HEK293 (cell line): Measurements from ENCODE around the gene TRIM2.
A peak's percentile ranks its signal among the peaks of the same experiment; 100 is the strongest.

Experiments used
- EGR2 ChIP-seq: fragments of 450-650 bp; formaldehyde crosslinking; IDR thresholded peaks from 2 replicates; pipeline ENCODE4 v1.5.1; 2016; ENCODE audit warnings: low read depth, missing biosample characterization, missing genetic modification characterization
- FEZF1 ChIP-seq: fragments of 450-650 bp; formaldehyde crosslinking; IDR thresholded peaks from 2 replicates; pipeline ENCODE4 v1.5.1; 2016; ENCODE audit warnings: missing biosample characterization, missing genetic modification characterization
- GLIS1 ChIP-seq: fragments of 450-650 bp; formaldehyde crosslinking; IDR thresholded peaks from 2 replicates; pipeline ENCODE4 v1.5.1; 2016; ENCODE audit warnings: missing biosample characterization, missing genetic modification characterization
- IKZF3 ChIP-seq: fragments of 450-650 bp; IDR thresholded peaks from 2 replicates; pipeline ENCODE4 v1.5.0; 2018; ENCODE audit warnings: missing biosample characterization, mild to moderate bottlenecking, missing genetic modification characterization, moderate library complexity
- KLF1 ChIP-seq: fragments of 450-650 bp; formaldehyde crosslinking; IDR thresholded peaks from 2 replicates; pipeline ENCODE4 v1.5.1; 2016; ENCODE audit warnings: missing biosample characterization, missing genetic modification characterization
- KLF7 ChIP-seq: fragments of 450-650 bp; formaldehyde crosslinking; IDR thresholded peaks from 2 replicates; pipeline ENCODE4 v1.5.1; 2016; ENCODE audit warnings: missing biosample characterization, missing genetic modification characterization, borderline replicate concordance
- SCRT2 ChIP-seq: fragments of 450-650 bp; formaldehyde crosslinking; IDR thresholded peaks from 2 replicates; pipeline ENCODE4 v1.5.1; 2016; ENCODE audit warnings: missing biosample characterization, missing genetic modification characterization
- SP3 ChIP-seq: fragments of 450-650 bp; formaldehyde crosslinking; IDR thresholded peaks from 2 replicates; pipeline ENCODE4 v1.5.1; 2016; ENCODE audit warnings: missing biosample characterization, missing genetic modification characterization
- ZBTB17 ChIP-seq: fragments of 450-650 bp; formaldehyde crosslinking; IDR thresholded peaks from 2 replicates; pipeline ENCODE4 v1.5.1; 2016; ENCODE audit warnings: missing biosample characterization, missing genetic modification characterization
- ZBTB8A ChIP-seq: fragments of 450-650 bp; formaldehyde crosslinking; IDR thresholded peaks from 2 replicates; pipeline ENCODE4 v1.5.1; 2016; ENCODE audit warnings: missing biosample characterization, missing genetic modification characterization
- ZFHX2 ChIP-seq: fragments of 450-650 bp; formaldehyde crosslinking; conservative IDR thresholded peaks from 2 replicates; pipeline ENCODE4 v1.5.1; 2016; ENCODE audit warnings: missing biosample characterization, missing genetic modification characterization
- ZFP69B ChIP-seq: fragments of 450-650 bp; formaldehyde crosslinking; IDR thresholded peaks from 2 replicates; pipeline ENCODE4 v1.5.1; 2016; ENCODE audit warnings: missing biosample characterization, missing genetic modification characterization
- ZNF155 ChIP-seq: fragments of 450-650 bp; formaldehyde crosslinking; IDR thresholded peaks from 2 replicates; pipeline ENCODE4 v1.5.1; 2016; ENCODE audit warnings: missing biosample characterization, missing genetic modification characterization
- ZNF211 ChIP-seq: fragments of 450-650 bp; formaldehyde crosslinking; IDR thresholded peaks from 2 replicates; pipeline ENCODE4 v1.5.1; 2016; ENCODE audit warnings: low read depth, missing biosample characterization, missing genetic modification characterization
- ZNF366 ChIP-seq: fragments of 450-650 bp; formaldehyde crosslinking; conservative IDR thresholded peaks from 2 replicates; pipeline ENCODE4 v1.5.1; 2016; ENCODE audit warnings: missing biosample characterization, missing genetic modification characterization
- ZNF416 ChIP-seq: fragments of 450-650 bp; formaldehyde crosslinking; IDR thresholded peaks from 2 replicates; pipeline ENCODE4 v1.5.1; 2016; ENCODE audit warnings: missing biosample characterization, missing genetic modification characterization
- ZNF558 ChIP-seq: fragments of 450-650 bp; formaldehyde crosslinking; IDR thresholded peaks from 2 replicates; pipeline ENCODE4 v1.5.1; 2016; ENCODE audit warnings: missing biosample characterization, missing genetic modification characterization
- ZNF707 ChIP-seq: fragments of 450-650 bp; formaldehyde crosslinking; IDR thresholded peaks from 2 replicates; pipeline ENCODE4 v1.5.1; 2016; ENCODE audit warnings: missing biosample characterization, missing genetic modification characterization
- ZNF76 ChIP-seq: fragments of 450-650 bp; formaldehyde crosslinking; IDR thresholded peaks from 2 replicates; pipeline ENCODE4; 2016; ENCODE audit warnings: low read depth, missing biosample characterization, missing genetic modification characterization, borderline replicate concordance
- TF ChIP-seq, protein P1 (sequence below): fragments of 450-650 bp; formaldehyde crosslinking; IDR thresholded peaks from 2 replicates; pipeline ENCODE4 v1.5.1; 2016; ENCODE audit warnings: missing biosample characterization, missing genetic modification characterization
- TF ChIP-seq, protein P2 (sequence below): fragments of 450-650 bp; formaldehyde crosslinking; IDR thresholded peaks from 2 replicates; pipeline ENCODE4 v1.5.1; 2016; ENCODE audit warnings: missing biosample characterization, missing genetic modification characterization
- TF ChIP-seq, protein P3 (sequence below): fragments of 450-650 bp; formaldehyde crosslinking; IDR thresholded peaks from 2 replicates; pipeline ENCODE4 v1.5.1; 2016; ENCODE audit warnings: missing biosample characterization, missing genetic modification characterization, borderline replicate concordance
- TF ChIP-seq, protein P4 (sequence below): fragments of 450-650 bp; formaldehyde crosslinking; IDR thresholded peaks from 2 replicates; pipeline ENCODE4 v1.5.1; 2016; ENCODE audit warnings: missing biosample characterization, missing genetic modification characterization
- TF ChIP-seq, protein P5 (sequence below): fragments of 450-650 bp; formaldehyde crosslinking; IDR thresholded peaks from 2 replicates; pipeline ENCODE4 v1.5.1; 2016; ENCODE audit warnings: missing biosample characterization, missing genetic modification characterization
- TF ChIP-seq, protein P6 (sequence below): fragments of 450-650 bp; formaldehyde crosslinking; IDR thresholded peaks from 2 replicates; pipeline ENCODE4 v1.5.1; 2017; ENCODE audit warnings: missing biosample characterization, missing genetic modification characterization
- TF ChIP-seq, protein P7 (sequence below): fragments of 450-650 bp; formaldehyde crosslinking; IDR thresholded peaks from 2 replicates; pipeline ENCODE4 v1.5.1; 2016; ENCODE audit warnings: missing biosample characterization, missing genetic modification characterization

The TRIM2 gene

DNA sequence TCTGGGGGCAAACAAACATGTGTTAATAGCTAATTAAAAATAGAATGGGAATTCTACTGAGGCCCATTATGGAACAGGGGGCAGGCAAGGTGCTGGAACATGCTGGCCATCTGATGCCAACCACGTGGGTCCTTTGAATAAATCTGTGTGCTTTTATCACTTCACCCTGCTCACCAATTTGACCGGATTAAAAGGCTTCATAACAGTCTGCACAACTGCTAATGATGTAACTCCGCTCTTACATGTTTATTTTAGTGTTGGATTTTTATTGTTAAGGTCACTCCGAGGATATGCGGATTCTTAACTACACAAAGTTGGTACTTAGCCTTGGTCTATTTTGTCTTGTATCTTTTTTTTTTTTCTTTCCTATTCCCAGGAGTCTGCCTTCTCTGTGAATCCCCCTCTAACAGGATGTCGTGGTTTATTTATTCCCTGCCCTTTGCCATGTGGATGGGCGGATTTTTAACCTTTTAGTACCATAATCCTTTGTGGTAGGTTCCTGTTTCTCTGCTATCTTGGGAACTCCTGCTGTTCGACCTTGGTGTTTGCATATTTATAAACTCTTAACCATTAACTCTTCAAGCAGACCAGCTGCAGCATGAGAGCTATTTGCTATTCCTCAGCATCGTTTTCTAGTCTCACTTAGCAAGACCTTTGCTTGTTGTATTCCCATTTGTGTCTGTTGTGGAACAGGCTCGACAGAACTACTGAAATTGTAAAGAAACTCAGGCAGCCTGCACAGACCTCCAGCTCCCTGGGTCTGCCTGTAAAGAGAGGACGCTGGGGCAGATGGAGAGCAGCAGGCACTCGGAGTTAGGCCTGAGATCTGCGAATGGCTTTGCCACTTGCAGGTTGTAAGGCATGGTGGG is 38.0 kb downstream of the TRIM2 start (continued):
- TF ChIP-seq ZNF76 (tag by site-specific recombination): peak; percentile 24; the same call in 1 of the 2 replicates
- TF ChIP-seq ZNF707 (tag by site-specific recombination): no peak
- no peak for TF ChIP-seq ZNF416 (tag by site-specific recombination)
- TF ChIP-seq, protein P1, sequence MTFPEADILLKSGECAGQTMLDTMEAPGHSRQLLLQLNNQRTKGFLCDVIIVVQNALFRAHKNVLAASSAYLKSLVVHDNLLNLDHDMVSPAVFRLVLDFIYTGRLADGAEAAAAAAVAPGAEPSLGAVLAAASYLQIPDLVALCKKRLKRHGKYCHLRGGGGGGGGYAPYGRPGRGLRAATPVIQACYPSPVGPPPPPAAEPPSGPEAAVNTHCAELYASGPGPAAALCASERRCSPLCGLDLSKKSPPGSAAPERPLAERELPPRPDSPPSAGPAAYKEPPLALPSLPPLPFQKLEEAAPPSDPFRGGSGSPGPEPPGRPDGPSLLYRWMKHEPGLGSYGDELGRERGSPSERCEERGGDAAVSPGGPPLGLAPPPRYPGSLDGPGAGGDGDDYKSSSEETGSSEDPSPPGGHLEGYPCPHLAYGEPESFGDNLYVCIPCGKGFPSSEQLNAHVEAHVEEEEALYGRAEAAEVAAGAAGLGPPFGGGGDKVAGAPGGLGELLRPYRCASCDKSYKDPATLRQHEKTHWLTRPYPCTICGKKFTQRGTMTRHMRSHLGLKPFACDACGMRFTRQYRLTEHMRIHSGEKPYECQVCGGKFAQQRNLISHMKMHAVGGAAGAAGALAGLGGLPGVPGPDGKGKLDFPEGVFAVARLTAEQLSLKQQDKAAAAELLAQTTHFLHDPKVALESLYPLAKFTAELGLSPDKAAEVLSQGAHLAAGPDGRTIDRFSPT (tag by site-specific recombination): no peak
- TF ChIP-seq ZNF155: no peak
- TF ChIP-seq SP3 (tag by site-specific recombination): 0 out of 2 replicates have a peak, but pooled peaks have one; percentile 11
- no peak for TF ChIP-seq EGR2
- TF ChIP-seq KLF7: peak; percentile 39; the same call in 1 of the 2 replicates
- TF ChIP-seq ZNF211: peak; percentile 45; the same call in 1 of the 2 replicates
- TF ChIP-seq, protein P2, sequence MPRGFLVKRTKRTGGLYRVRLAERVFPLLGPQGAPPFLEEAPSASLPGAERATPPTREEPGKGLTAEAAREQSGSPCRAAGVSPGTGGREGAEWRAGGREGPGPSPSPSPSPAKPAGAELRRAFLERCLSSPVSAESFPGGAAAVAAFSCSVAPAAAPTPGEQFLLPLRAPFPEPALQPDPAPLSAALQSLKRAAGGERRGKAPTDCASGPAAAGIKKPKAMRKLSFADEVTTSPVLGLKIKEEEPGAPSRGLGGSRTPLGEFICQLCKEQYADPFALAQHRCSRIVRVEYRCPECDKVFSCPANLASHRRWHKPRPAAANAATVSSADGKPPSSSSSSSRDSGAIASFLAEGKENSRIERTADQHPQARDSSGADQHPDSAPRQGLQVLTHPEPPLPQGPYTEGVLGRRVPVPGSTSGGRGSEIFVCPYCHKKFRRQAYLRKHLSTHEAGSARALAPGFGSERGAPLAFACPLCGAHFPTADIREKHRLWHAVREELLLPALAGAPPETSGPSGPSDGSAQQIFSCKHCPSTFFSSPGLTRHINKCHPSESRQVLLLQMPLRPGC (tag by site-specific recombination): no peak
- TF ChIP-seq, protein P3, sequence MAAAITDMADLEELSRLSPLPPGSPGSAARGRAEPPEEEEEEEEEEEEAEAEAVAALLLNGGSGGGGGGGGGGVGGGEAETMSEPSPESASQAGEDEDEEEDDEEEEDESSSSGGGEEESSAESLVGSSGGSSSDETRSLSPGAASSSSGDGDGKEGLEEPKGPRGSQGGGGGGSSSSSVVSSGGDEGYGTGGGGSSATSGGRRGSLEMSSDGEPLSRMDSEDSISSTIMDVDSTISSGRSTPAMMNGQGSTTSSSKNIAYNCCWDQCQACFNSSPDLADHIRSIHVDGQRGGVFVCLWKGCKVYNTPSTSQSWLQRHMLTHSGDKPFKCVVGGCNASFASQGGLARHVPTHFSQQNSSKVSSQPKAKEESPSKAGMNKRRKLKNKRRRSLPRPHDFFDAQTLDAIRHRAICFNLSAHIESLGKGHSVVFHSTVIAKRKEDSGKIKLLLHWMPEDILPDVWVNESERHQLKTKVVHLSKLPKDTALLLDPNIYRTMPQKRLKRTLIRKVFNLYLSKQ (tag by site-specific recombination): no peak
- 0 out of 2 replicates have a peak, but pooled peaks have one; percentile 53 for TF ChIP-seq ZNF558 (tag by site-specific recombination)
- TF ChIP-seq, protein P4, sequence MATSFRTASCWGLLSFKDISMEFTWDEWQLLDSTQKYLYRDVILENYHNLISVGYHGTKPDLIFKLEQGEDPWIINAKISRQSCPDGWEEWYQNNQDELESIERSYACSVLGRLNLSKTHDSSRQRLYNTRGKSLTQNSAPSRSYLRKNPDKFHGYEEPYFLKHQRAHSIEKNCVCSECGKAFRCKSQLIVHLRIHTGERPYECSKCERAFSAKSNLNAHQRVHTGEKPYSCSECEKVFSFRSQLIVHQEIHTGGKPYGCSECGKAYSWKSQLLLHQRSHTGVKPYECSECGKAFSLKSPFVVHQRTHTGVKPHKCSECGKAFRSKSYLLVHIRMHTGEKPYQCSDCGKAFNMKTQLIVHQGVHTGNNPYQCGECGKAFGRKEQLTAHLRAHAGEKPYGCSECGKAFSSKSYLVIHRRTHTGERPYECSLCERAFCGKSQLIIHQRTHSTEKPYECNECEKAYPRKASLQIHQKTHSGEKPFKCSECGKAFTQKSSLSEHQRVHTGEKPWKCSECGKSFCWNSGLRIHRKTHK (tag by site-specific recombination): no peak
- peak; percentile 80 for TF ChIP-seq FEZF1 (tag by site-specific recombination)
- peak; percentile 28; the same call in 1 of the 2 replicates for TF ChIP-seq ZBTB17 (tag by site-specific recombination)
- no peak for TF ChIP-seq GLIS1 (tag by site-specific recombination)
- TF ChIP-seq, protein P5, sequence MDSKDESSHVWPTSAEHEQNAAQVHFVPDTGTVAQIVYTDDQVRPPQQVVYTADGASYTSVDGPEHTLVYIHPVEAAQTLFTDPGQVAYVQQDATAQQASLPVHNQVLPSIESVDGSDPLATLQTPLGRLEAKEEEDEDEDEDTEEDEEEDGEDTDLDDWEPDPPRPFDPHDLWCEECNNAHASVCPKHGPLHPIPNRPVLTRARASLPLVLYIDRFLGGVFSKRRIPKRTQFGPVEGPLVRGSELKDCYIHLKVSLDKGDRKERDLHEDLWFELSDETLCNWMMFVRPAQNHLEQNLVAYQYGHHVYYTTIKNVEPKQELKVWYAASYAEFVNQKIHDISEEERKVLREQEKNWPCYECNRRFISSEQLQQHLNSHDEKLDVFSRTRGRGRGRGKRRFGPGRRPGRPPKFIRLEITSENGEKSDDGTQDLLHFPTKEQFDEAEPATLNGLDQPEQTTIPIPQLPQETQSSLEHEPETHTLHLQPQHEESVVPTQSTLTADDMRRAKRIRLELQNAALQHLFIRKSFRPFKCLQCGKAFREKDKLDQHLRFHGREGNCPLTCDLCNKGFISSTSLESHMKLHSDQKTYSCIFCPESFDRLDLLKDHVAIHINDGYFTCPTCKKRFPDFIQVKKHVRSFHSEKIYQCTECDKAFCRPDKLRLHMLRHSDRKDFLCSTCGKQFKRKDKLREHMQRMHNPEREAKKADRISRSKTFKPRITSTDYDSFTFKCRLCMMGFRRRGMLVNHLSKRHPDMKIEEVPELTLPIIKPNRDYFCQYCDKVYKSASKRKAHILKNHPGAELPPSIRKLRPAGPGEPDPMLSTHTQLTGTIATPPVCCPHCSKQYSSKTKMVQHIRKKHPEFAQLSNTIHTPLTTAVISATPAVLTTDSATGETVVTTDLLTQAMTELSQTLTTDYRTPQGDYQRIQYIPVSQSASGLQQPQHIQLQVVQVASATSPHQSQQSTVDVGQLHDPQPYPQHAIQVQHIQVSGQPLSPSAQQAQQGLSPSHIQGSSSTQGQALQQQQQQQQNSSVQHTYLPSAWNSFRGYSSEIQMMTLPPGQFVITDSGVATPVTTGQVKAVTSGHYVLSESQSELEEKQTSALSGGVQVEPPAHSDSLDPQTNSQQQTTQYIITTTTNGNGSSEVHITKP (tag by site-specific recombination): peak; percentile 80
- no peak for TF ChIP-seq ZFHX2 (tag by site-specific recombination)
- no peak for TF ChIP-seq IKZF3
- TF ChIP-seq ZFP69B (tag by site-specific recombination): no peak
- peak; percentile 36 for TF ChIP-seq ZBTB8A (tag by site-specific recombination)
- no peak for TF ChIP-seq KLF1 (tag by site-specific recombination)
- TF ChIP-seq, protein P6, sequence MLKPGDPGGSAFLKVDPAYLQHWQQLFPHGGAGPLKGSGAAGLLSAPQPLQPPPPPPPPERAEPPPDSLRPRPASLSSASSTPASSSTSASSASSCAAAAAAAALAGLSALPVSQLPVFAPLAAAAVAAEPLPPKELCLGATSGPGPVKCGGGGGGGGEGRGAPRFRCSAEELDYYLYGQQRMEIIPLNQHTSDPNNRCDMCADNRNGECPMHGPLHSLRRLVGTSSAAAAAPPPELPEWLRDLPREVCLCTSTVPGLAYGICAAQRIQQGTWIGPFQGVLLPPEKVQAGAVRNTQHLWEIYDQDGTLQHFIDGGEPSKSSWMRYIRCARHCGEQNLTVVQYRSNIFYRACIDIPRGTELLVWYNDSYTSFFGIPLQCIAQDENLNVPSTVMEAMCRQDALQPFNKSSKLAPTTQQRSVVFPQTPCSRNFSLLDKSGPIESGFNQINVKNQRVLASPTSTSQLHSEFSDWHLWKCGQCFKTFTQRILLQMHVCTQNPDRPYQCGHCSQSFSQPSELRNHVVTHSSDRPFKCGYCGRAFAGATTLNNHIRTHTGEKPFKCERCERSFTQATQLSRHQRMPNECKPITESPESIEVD (tag by site-specific recombination): peak; percentile 53
- no peak for TF ChIP-seq SCRT2
- TF ChIP-seq, protein P7, sequence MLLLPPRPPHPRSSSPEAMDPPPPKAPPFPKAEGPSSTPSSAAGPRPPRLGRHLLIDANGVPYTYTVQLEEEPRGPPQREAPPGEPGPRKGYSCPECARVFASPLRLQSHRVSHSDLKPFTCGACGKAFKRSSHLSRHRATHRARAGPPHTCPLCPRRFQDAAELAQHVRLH (tag by site-specific recombination): peak; percentile 51; the same call in 1 of the 2 replicates
- TF ChIP-seq ZNF366 (tag by site-specific recombination): 0 out of 2 replicates have a peak, but pooled peaks have one; percentile 12
